ENCODE data around the gene LIFR.
A peak's percentile ranks its signal among the peaks of the same experiment; 100 is the strongest.

The LIFR gene

GRCh38 chr5:38426986-38427950, 129.2 kb downstream of the LIFR start:
- no peak for TF ChIP-seq CTCF (conservative IDR thresholded peaks at IDR 0.05; ENCODE audit: low read length)
- no peak for DNase-seq (ENCODE audit: low read depth)
- H3K4me3 ChIP-seq (ENCODE audit: low read length): no peak overlapping the region

- no peak for TF ChIP-seq CTCF (conservative IDR thresholded peaks at IDR 0.05; ENCODE audit: low read length)
- peak; percentile 58 for DNase-seq (ENCODE audit: low read depth)
- no peak overlapping the region for H3K4me3 ChIP-seq (ENCODE audit: low read length)
Observed at GRCh38 chr5:38426490-38426889, 130.0 kb downstream of the LIFR start.

Data from AG10803 (cell line).